CD4-positive, alpha-beta memory T cell (primary cell): ENCODE results near the gene DNAH1. TPM values are rescaled to one million over a fixed set of nuclear protein-coding genes. Genes with fewer than 3 reads are reported as not detected.
"Not testable (repeated sequence)": the region's sequence is repeated elsewhere in the genome, so short reads cannot be mapped to it uniquely, and the experiment has no call there.

Source experiments
- CTCF ChIA-PET: fragments of 350-600 bp; sonication (Branson Sonifier 250); formaldehyde crosslinking; loops from one replicate; lab custom pipeline; 2021; ENCODE audit warnings: inconsistent platforms; ENCODE audit not compliant: partially characterized antibody; lab: Charles Lee
- POLR2A ChIA-PET: fragments of 350-600 bp; sonication (Branson Sonifier 250); formaldehyde crosslinking; loops from one replicate; lab custom pipeline; 2021; ENCODE audit not compliant: partially characterized antibody; lab: Charles Lee
- DNase-seq, 5 donors: peaks; one replicate each; pipeline versions ENCODE4 v3.0.0 to v3.0.0-alpha.2; 2020 to 2022; ENCODE audit warnings: mixed read lengths in 1 of 5
- H3K27ac ChIP-seq: one replicate; pipeline ENCODE4 v1.7.0; 2013; ENCODE audit warnings: low read depth, low read length
- H3K27me3 ChIP-seq: 2 replicates; pipeline ENCODE4 v1.7.0; 2013; ENCODE audit warnings: mild to moderate bottlenecking, low read length, moderate library complexity; ENCODE audit not compliant: insufficient read depth
- H3K36me3 ChIP-seq: 2 replicates; pipeline ENCODE4 v1.7.0; 2013; ENCODE audit warnings: mild to moderate bottlenecking, low read length, moderate library complexity; ENCODE audit not compliant: insufficient read depth
- H3K4me1 ChIP-seq: 2 replicates; pipeline ENCODE4 v1.7.0; 2013; ENCODE audit warnings: mild to moderate bottlenecking, low read length, moderate library complexity; ENCODE audit not compliant: insufficient read depth
- H3K4me3 ChIP-seq, 2 donors: one replicate each; pipeline ENCODE4 v1.7.0; 2013; ENCODE audit warnings: low read length in 2 of 2, mild to moderate bottlenecking in 1 of 2
- H3K9me3 ChIP-seq, 2 donors: one replicate each; pipeline ENCODE4 v1.7.0; 2013; ENCODE audit warnings: low read length in 2 of 2, control low read depth in 1 of 2; ENCODE audit not compliant: control insufficient read depth in 1 of 2
- H3K27ac Mint-ChIP-seq, 7 donors: one replicate each; pipeline ENCODE4 v1.8.0; 2020 to 2021; ENCODE audit warnings: mixed read lengths in 7 of 7, mild to moderate bottlenecking in 6 of 7, inconsistent platforms in 3 of 7, moderate library complexity in 3 of 7
- H3K27me3 Mint-ChIP-seq, 2 donors: one replicate each; pipeline ENCODE4 v1.8.0; 2020 to 2021; ENCODE audit warnings: mixed read lengths in 2 of 2
- H3K36me3 Mint-ChIP-seq, 2 donors: one replicate each; pipeline ENCODE4 v1.8.0; 2020 to 2021; ENCODE audit warnings: mixed read lengths in 2 of 2, inconsistent platforms in 1 of 2, mild to moderate bottlenecking in 1 of 2
- H3K4me1 Mint-ChIP-seq, 4 donors: one replicate each; pipeline ENCODE4 v1.8.0; 2020 to 2021; ENCODE audit warnings: mixed read lengths in 4 of 4, mild to moderate bottlenecking in 1 of 4
- H3K4me3 Mint-ChIP-seq, 8 donors: one replicate each; pipeline ENCODE4 v1.8.0; 2020 to 2021; ENCODE audit warnings: mixed read lengths in 8 of 8, mild to moderate bottlenecking in 7 of 8, moderate library complexity in 6 of 8, inconsistent platforms in 3 of 8
- H3K9me3 Mint-ChIP-seq, 8 donors: one replicate each; pipeline ENCODE4 v1.8.0; 2020 to 2021; ENCODE audit warnings: mixed read lengths in 8 of 8, mild to moderate bottlenecking in 5 of 8, inconsistent platforms in 3 of 8, moderate library complexity in 1 of 8
- intact Hi-C: fragments of 100-400 bp; cut with micrococcal nuclease; formaldehyde crosslinking; loops from one replicate; pipeline ENCODE4 v1.15.1; 2023
- polyA plus RNA-seq, 2 donors: library from polyadenylated mRNA; unstranded; fragments of 300-500 nt; fragmentation: Illumina TruSeq; gene quantifications; one replicate each; pipeline ENCODE4 v1.2.3, GENCODE V29; 2021
- total RNA-seq, 2 experiments: library from RNA; stranded (reverse); gene quantifications; one replicate each; pipeline ENCODE4 v1.2.3, GENCODE V29; 2021

The DNAH1 gene
- total and polyA plus RNA-seq, 4 experiments from 2014 or later: 0.02 to 49.8 (median 23.1) TPM

- no peaks in the 10 kb centered on the region for H3K9me3 ChIP-seq
- ChIA-PET CTCF (interaction anchor here (2.3 to 32.2 kb wide), 5 partner anchors 9 to 63 kb away, joined by 8 to 684 read pairs (median 16); partner anchors contain the start of genes PPM1M and TWF2), POLR2A (interaction anchor here (1.0 to 37.2 kb wide), 9 partner anchors 8 to 305 kb away, joined by 3 to 1950 read pairs (median 29); partner anchors contain the start of genes ABHD14A, DUSP7, GLYCTK and PPM1M)
- Mint-ChIP-seq H3K27me3 (peaks cover 0 to 3% of the 10 kb centered on the region in 2 donors), H3K4me1 (peaks cover 32 to 80% (median 47%) of the 10 kb centered on the region in 4 donors), H3K4me3 (peak overlapping the region; percentile 92 to 99 (median 97)), H3K27ac (peak overlapping the region; percentile 96 to 100 (median 100)), H3K36me3 (peaks cover 17 to 28% of the 10 kb centered on the region in 2 donors), H3K9me3 (peaks cover 0 to 3% (median 0%) of the 10 kb centered on the region in 8 donors)
- H3K27ac ChIP-seq: peak overlapping the region; percentile 87
- no peaks in the 10 kb centered on the region for H3K27me3 ChIP-seq
- H3K4me3 ChIP-seq: no peak overlapping the region
- intact Hi-C loops: no loop called here
- DNase-seq: no peak
- H3K4me1 ChIP-seq: peaks cover 68% of the 10 kb centered on the region
- H3K36me3 ChIP-seq: no peaks in the 10 kb centered on the region
Observed at GRCh38 chr3:52280050-52280461, 36.1 kb upstream of the DNAH1 start.

- Mint-ChIP-seq H3K27ac (peak overlapping the region; percentile 92 to 97 (median 95)), H3K27me3 (peaks cover 0 to 3% of the 10 kb centered on the region in 2 donors), H3K4me3 (peak overlapping the region; percentile 17 to 80 (median 74)), H3K9me3 (peaks cover 0 to 3% (median 0%) of the 10 kb centered on the region in 8 donors), H3K4me1 (peaks cover 33 to 73% (median 44%) of the 10 kb centered on the region in 4 donors), H3K36me3 (peaks cover 10 to 18% of the 10 kb centered on the region in 2 donors)
- ChIA-PET CTCF (interaction anchor here (1.2 to 32.2 kb wide), 6 partner anchors 11 to 62 kb away, joined by 3 to 684 read pairs (median 7); partner anchors contain the start of genes PPM1M and TWF2), POLR2A (interaction anchor here (0.6 to 37.2 kb wide), 12 partner anchors 8 to 225 kb away, joined by 3 to 1950 read pairs (median 4); partner anchors contain the start of genes POC1A, PPM1M, TLR9 and TWF2)
- Histone ChIP-seq H3K27me3 (no peaks in the 10 kb centered on the region), H3K9me3 (no peaks in the 10 kb centered on the region), H3K36me3 (no peaks in the 10 kb centered on the region), H3K4me3 (peak overlapping the region in 1 of 2 donors; percentile 28), H3K4me1 (peaks cover 58% of the 10 kb centered on the region), H3K27ac (peak overlapping the region; percentile 51)
- peak; percentile 55 to 78 (median 61) for DNase-seq
- intact Hi-C loops: loop anchor here (1.0 kb wide), 1 partner anchor 225 kb away; no protein-coding TSS in a partner anchor
Observed at GRCh38 chr3:52281981-52282801, 33.9 kb upstream of the DNAH1 start.

GRCh38 chr3:52283306-52283705 is 32.8 kb upstream of the DNAH1 start:
- no peaks in the 10 kb centered on the region for H3K36me3 ChIP-seq
- H3K27ac Mint-ChIP-seq: peak overlapping the region; percentile 50 to 96 (median 74)
- H3K9me3 Mint-ChIP-seq: no peaks in the 10 kb centered on the region
- H3K27me3 Mint-ChIP-seq: no peaks in the 10 kb centered on the region
- peaks cover 34 to 77% (median 44%) of the 10 kb centered on the region in 4 donors for H3K4me1 Mint-ChIP-seq
- peak overlapping the region in 4 of 8 donors; percentile 27 to 57 (median 42) for H3K4me3 Mint-ChIP-seq
- intact Hi-C loops: no loop called here
- CTCF ChIA-PET: interaction anchor here (1.2 to 32.2 kb wide), 3 partner anchors 42 to 63 kb away, joined by 5 to 684 read pairs (median 10); partner anchors contain the start of genes PPM1M and TWF2
- peaks cover 6 to 21% of the 10 kb centered on the region in 2 donors for H3K36me3 Mint-ChIP-seq
- DNase-seq: no peak
- H3K27ac ChIP-seq: peak overlapping the region; percentile 23
- no peaks in the 10 kb centered on the region for H3K9me3 ChIP-seq
- H3K4me3 ChIP-seq: no peak overlapping the region
- POLR2A ChIA-PET: interaction anchor here (1.5 to 37.2 kb wide), 5 partner anchors 9 to 62 kb away, joined by 5 to 1950 read pairs (median 63); partner anchors contain the start of genes PPM1M, TLR9 and TWF2
- peaks cover 61% of the 10 kb centered on the region for H3K4me1 ChIP-seq
- H3K27me3 ChIP-seq: no peaks in the 10 kb centered on the region

- POLR2A ChIA-PET: interaction anchor here (1.5 to 37.2 kb wide), 4 partner anchors 10 to 63 kb away, joined by 5 to 1950 read pairs (median 110); partner anchors contain the start of genes PPM1M, TLR9 and TWF2
- intact Hi-C loops, H3K4me3 Mint-ChIP-seq, H3K27me3 Mint-ChIP-seq, H3K36me3 ChIP-seq, H3K27ac ChIP-seq, DNase-seq, H3K4me3 ChIP-seq, H3K9me3 ChIP-seq, H3K27me3 ChIP-seq, H3K9me3 Mint-ChIP-seq: not testable (repeated sequence)
- CTCF ChIA-PET: interaction anchor here (1.2 to 32.2 kb wide), 3 partner anchors 42 to 64 kb away, joined by 5 to 684 read pairs (median 10); partner anchors contain the start of genes PPM1M and TWF2
- Mint-ChIP-seq H3K4me1 (peaks cover 38 to 77% (median 50%) of the 10 kb centered on the region in 4 donors), H3K36me3 (peaks cover 3 to 21% of the 10 kb centered on the region in 2 donors), H3K27ac (peak overlapping the region in 5 of 7 donors; percentile 57 to 96 (median 77))
- H3K4me1 ChIP-seq: peaks cover 66% of the 10 kb centered on the region
Observed at GRCh38 chr3:52284051-52284450, 32.1 kb upstream of the DNAH1 start.

GRCh38 chr3:52286777-52287110 is 29.4 kb upstream of the DNAH1 start:
- ChIA-PET POLR2A (interaction anchor here (0.9 to 37.2 kb wide), 10 partner anchors 9 to 230 kb away, joined by 3 to 1950 read pairs (median 10); partner anchors contain the start of genes DUSP7, PPM1M, TWF2 and WDR82), CTCF (interaction anchor here (1.8 to 32.2 kb wide), 4 partner anchors 9 to 66 kb away, joined by 5 to 684 read pairs (median 20); partner anchors contain the start of genes PPM1M, TWF2 and WDR82)
- H3K27ac ChIP-seq: peak overlapping the region; percentile 96
- H3K4me3 ChIP-seq: peak overlapping the region; percentile 83 to 95
- H3K4me3 Mint-ChIP-seq: peak overlapping the region; percentile 99 to 100 (median 99)
- intact Hi-C loops: no loop called here
- H3K36me3 ChIP-seq: peaks cover 12% of the 10 kb centered on the region
- no peaks in the 10 kb centered on the region for H3K27me3 ChIP-seq
- peak overlapping the region; percentile 100 for H3K27ac Mint-ChIP-seq
- peaks cover 30 to 66% (median 42%) of the 10 kb centered on the region in 4 donors for H3K4me1 Mint-ChIP-seq
- peaks cover 58% of the 10 kb centered on the region for H3K4me1 ChIP-seq
- H3K27me3 Mint-ChIP-seq: no peaks in the 10 kb centered on the region
- no peak for DNase-seq
- H3K9me3 ChIP-seq: no peaks in the 10 kb centered on the region
- H3K9me3 Mint-ChIP-seq: no peaks in the 10 kb centered on the region
- peaks cover 10 to 26% of the 10 kb centered on the region in 2 donors for H3K36me3 Mint-ChIP-seq

GRCh38 chr3:52288674-52289073 is 27.4 kb upstream of the DNAH1 start:
- Histone ChIP-seq H3K9me3 (no peaks in the 10 kb centered on the region), H3K27ac (peak overlapping the region; percentile 96), H3K4me1 (peaks cover 39% of the 10 kb centered on the region), H3K36me3 (peaks cover 19% of the 10 kb centered on the region), H3K27me3 (no peaks in the 10 kb centered on the region), H3K4me3 (peak overlapping the region in 1 of 2 donors; percentile 95)
- Mint-ChIP-seq H3K9me3 (no peaks in the 10 kb centered on the region), H3K36me3 (peaks cover 16 to 37% of the 10 kb centered on the region in 2 donors), H3K4me1 (peaks cover 19 to 48% (median 28%) of the 10 kb centered on the region in 4 donors), H3K27me3 (no peaks in the 10 kb centered on the region), H3K27ac (peak overlapping the region; percentile 82 to 100 (median 100)), H3K4me3 (peak overlapping the region; percentile 99 to 100 (median 99))
- intact Hi-C loops: loop anchor here (1.0 kb wide), 2 partner anchors 10 to 159 kb away; partner anchors contain the start of gene WDR82
- POLR2A ChIA-PET: interaction anchor here (1.0 to 37.2 kb wide), 13 partner anchors 8 to 293 kb away, joined by 3 to 1950 read pairs (median 10); partner anchors contain the start of genes DUSP7, PPM1M, RPL29 and TWF2
- CTCF ChIA-PET: interaction anchor here (1.3 to 32.2 kb wide), 7 partner anchors 11 to 68 kb away, joined by 3 to 684 read pairs (median 17); partner anchors contain the start of genes PPM1M, TWF2 and WDR82
- no peak for DNase-seq
